Measurements from ENCODE around the gene COA8.

COA8 gene

DNA sequence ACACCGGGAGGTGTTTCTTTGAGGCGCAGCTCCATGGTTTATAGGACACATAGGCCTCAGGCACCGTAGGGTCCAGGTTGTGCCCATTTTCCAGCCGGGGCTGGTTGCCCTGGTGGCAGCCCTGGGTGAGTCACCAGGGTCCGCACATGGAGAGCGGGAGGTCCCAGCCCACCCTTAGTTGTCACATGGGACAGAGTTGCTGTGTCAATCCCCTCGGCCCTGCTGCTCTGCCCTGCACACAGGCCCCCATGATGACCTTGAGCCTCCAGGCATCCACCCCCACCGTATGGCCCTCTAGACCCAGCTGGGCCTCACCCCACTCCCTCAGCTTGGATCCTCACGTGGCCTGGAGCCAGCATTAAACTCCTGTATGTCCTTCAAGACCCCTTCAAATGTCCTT, 26.1 kb upstream of the COA8 start:
- no peak for DNase-seq (ENCODE audit: low spot score)

DNA sequence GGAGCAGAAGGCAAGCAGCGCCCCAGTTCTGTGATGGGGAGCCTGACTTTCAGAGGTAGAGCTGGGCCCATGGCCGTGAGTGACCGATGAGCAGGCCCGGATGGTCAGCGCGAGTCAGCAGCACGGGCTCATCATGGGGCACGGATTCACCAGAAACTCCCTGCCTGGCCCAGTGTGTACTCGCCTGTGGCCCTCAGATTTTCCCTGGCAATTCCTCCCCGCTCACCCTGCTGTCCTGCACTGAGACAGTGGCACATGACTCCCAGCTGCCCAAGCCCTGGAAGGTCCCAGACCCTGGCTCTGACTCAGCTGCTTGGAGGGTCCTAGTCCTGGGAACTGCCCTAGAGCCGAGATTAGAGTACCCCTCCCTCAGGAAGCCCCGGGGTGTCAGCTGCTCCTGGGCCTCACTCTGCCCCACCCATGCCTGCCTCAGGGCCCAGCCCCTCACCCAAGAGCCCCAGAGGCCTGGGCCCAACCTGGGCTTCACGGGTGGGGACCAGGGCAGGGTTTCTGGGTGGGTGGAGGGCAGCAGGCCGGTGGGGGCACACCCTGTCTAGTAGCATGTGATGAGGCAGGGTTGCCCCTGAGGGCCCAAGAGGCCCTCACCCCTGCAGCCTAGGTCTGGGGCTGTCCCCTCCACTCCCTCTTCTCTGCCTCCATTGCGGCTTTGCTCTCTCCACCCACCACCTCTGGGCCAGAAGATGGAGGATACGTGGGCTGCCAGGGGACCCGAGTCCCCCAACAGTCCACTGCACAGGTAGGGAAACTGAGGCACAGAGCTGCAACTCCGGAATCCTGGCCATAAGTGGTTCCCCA, 25.4 kb upstream of the COA8 start:
- no peak for DNase-seq (ENCODE audit: low spot score)

DNA sequence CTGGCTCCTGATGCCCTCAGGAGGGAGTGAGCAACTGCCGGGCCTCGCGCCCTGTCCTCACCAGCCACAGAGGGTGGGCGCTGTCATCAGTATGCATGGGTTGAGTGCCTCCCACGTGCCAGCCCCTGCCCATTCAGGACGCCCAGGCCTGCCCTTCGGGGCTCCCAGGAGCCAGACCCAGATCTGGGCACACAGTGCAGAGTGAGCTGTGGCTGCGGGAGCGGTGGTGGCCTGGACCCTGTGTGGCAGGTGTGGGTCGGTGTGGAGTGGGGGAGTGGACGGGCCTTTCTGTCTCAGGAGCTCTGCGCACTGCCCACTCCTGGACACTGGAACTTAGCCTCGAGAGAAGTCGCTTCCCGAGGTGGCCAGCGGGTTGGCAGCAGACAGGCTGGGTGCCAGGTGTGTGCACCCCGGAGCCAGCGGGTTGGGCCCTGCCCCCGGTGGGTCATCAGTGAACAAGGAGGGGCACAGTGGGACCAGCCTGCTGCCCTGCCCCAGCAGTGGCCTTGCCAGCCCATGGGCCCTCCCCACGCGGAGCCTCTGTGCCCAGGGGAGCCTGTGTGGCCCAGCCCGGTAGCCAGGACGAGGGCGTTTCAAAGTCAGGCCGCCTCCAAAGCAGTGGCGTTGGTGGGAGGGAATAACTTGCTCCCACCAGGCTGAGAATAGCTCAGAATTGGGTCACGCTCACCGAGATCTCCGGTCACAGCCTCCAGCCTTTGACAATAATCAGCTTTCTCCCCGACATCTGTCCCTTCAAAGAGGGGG, 24.3 kb upstream of the COA8 start:
- DNase-seq (ENCODE audit: low spot score) = no peak

DNA sequence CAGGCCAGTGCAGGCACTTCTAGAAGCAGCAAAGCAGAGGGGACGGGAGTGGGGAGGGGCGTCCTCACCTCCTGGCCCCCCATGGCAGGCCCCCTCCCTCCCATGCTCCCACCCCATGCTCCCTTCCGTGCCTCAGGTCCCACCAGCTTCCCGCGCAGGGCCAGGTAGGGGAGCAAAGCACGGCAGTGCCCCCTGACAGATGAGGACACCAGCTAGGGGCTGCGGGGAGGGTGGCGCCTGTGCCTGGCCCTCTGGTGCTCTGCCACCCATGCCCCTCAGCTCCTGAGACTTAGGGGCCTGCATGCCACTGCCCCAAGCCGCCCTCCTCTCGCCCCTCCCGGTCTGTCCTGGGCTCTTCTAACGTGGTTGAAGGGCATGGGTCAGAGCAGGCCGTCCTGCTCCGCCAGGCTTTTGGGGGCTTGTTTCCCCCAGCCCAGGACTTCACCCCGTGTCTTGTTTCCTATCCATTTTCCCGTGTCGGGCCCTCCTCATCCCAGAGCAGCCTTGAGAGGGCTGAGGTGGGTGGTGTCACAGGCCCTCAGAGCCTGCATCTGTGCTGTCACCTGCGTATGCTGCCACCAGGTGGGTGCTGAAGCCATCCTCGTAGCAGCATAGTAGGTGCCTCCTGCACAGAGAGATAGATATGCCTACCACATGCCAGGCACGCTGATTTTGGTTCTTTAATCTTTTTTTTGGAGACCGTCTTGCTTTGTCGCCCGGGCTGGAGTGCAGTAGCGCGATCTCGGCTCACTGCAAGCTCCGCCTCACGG, 23.5 kb upstream of the COA8 start:
- no peak for DNase-seq (ENCODE audit: low spot score)

DNA sequence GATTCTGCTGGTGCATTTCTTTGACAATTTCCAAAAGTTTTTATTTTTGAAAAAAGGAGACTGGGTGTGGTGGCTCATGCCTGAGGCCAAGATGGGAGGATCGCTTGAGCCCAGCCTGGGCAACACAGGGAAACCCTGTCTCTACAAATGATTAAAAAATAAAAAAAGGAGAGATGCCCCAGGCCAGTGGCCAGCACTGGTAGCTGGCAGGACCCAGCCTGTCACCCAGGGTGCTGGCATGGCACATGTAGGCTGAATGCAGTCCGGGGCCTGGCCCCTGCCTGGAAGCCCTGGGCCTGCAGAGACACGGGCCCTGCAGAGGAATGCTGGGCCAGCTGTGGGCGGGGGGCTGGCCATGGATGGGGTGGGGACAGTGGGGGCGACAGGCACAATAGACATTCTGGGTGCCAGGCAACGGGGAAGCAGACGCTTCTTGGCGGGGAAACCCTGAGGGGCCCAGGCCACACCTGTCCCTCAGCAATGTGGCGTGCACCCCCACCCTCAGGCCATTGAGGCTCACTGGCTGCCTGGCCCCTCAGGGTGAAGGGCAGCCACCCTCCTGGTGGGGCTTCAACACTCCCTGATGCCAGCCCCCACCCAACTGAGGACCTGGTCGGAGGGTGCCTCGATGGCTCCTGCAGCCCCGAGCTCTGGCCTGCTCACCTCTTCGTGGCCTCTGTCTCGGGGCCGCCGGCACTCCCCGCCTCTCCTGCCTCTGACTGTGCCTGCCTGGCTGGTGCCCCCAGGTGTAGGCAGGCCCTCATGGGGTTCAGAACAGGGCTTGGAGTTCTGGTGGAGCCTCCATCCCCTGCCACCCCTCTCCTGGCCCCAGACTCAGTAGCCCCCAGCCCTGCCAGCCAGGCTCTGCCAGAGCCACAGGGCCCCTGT, 21.7 kb upstream of the COA8 start:
- no peak for DNase-seq (ENCODE audit: low spot score)

DNA sequence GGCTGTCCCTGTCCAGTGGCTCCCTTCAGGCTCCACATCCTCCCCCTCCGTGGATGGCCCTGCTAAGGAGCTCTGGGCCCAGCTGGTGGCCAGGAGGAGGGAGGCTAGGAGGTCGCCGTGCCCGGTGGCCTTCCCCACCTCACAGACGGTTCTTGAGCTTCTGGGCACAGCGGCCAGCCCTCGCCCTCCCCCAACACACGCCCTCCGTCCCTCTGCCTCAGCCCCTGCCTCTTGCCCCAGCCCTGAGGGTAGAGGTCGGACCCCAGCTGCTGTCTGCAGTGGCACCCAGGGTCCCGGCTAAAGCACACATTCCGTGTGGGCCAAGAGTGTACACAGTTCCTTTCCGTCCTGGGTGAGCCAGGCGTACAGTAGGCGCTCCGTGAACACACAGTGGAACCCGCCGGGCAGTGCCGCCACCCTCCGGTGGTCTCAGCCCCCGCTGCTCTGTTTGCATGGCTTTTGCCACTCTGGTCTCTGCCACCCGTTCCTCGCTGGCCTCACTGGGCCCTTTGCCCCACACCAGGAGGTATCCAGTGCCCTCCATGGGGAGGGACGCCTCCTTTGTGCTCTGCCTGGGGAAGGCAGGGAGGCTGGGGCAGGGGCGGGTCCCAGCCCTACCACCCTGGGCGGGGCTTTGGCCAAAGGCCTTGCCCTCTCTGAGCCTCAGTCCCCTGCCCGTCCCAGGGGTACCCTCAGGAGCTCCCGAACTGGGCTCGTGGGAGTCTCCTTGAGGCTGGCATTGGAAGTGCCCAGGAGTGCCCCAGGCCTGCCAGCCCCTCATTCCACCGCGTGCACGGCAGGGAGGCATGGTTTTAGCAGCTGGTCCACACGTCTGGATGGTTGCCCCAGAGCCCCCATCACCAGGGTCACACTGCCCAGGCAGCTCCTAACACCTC, 20.8 kb upstream of the COA8 start:
- no peak for DNase-seq (ENCODE audit: low spot score)

DNA sequence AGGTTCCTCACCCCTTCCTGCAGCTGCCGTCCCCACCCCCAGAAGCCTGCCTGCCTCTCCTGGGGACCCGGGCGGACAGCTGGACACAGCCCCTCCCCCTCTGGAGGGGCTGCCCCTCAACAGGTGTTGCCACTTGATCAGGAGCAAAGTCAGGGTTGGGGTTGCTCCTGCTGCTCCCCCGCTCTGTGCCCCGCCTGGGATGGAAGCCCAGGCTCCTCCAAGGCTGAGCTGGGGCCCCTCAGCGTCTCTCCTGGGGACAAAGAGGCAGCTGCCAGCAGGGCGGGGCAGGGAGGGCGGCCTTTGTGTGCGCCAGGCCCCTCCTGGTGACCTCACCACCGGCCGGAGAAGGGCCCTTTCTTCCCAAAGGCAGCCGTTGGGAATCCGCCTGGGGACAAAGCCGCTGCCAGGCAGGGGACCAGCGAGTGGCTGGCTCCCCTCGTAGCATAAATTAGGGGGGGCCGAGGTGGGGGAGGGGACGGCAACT, 20.1 kb upstream of the COA8 start:
- DNase-seq (ENCODE audit: low spot score) = peak; percentile 94

DNA sequence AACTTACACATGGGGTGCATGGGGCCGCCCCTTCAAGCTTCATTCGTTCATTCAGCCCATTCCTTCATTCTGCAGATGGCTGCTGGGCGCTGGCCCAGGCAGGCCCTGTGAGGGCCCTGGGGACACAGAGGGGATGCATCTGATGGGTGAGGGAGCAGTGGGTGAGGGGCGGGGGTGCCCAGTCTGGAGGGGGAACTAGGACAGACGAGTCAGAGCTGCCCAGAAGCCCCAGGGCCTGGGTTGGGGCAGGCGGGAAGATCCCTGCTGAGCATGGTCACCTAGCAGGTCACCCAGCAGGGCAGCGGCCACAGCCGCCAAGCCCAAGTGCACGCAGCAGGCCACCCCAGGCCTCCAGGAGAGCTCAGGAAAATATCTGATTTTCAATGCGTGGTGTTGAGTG, 19.6 kb upstream of the COA8 start:
- DNase-seq (ENCODE audit: low spot score) = no peak

DNA sequence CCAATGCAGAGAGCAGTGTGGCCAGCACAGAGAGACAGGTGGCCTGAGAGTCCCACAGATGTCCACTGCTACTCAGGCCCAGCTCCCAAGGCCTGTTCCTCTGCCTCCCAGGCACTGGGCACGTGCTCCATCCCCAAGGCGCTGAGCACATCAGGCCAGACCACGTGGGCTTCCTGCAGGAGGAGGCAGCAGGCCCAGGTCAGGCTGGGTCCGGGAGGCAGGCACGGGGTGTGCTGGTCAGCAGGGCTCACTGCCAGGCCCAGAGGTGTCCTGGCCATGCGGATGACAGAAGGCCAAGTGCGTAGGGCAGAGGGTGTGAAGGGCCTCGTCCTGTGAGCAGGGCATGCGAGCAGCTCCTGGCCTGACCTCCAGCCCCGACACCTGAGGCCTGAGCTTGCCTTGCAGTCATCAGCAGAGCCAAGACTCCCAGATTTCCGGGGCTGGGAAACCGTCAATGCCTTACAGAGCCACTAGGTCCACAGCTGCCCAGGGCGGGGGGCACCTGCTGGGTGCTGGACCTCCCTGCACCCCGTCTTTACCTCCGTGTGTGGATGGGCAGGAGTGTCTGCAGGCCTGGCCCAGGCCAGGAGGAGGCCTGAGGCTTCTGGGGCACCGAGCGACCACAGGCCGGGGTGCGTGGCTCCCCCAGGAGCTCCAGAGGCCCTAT, 18.9 kb upstream of the COA8 start:
- DNase-seq (ENCODE audit: low spot score) = no peak

DNA sequence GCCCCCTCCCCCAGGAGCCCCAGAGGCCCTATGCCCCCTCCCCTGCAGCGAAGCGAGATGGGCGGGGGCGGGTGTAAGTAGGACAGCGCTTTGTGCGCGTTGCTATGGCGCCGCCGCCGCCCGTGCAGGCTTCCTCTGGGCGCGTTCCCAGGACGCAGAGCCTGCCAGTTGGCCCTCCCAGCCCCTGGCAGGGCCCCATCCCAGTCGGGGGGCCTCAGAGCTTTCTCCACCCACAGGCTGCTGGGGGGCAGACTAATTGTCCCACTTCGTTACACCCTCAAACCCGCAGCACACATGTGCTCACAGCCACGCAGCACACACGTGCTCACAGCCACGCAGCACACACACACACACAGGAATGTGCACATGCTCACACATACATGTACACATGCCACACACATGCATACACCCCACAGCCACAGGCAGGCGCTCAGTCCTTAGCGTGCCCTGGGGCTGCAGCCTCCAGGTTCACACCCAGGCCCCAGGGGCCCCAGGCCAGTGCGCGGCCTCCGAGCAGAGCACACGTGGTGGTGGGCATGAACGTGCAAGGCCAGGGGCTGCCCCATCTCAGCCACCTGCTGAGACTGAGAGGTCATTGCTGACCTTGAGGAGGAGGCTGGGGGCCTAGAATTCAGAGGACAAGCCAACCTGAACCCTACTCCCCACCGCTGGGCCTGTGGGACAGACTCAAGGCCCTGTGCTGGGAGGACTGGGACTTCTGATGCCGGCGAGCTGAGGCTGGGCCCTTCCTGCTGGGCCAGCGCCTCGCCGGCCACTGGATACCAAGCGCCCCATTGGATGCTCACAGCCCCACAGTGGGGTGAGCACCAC, 18.2 kb upstream of the COA8 start:
- no peak for DNase-seq (ENCODE audit: low spot score)

DNA sequence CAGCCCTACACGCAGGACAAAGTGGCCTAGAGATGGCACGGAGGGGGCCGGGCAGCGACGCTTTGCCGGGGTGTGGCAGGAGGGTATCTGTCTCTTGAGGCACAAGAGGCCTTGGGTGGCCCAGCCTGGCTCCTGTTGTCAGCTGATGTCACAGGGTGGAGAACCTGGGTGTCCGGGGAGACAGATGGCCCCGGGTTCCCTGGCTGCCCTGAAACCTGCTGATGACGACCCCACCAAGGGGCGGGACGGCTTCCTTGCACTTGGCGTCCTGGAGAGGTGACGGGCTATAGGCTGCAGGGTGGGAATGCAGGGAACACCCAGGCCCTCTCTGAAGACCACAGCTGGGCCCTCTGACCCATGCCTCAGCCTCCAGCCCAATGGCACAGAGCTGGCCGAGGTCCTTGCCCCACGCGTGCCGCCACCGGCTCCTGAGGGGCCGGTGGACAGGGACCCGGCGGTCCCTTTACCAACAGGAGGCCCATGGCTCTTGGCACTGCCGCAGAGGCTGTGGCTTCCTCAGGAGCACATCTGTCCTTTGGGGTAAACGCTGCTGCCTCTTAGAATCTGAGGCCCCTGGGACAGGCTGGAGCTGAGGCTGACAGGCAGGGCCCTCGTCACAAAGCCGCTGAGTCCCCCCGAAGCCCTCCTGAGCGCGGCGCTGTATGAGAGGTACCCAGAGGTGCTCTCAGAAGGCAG, 17.4 kb upstream of the COA8 start:
- DNase-seq (ENCODE audit: low spot score) = no peak

DNA sequence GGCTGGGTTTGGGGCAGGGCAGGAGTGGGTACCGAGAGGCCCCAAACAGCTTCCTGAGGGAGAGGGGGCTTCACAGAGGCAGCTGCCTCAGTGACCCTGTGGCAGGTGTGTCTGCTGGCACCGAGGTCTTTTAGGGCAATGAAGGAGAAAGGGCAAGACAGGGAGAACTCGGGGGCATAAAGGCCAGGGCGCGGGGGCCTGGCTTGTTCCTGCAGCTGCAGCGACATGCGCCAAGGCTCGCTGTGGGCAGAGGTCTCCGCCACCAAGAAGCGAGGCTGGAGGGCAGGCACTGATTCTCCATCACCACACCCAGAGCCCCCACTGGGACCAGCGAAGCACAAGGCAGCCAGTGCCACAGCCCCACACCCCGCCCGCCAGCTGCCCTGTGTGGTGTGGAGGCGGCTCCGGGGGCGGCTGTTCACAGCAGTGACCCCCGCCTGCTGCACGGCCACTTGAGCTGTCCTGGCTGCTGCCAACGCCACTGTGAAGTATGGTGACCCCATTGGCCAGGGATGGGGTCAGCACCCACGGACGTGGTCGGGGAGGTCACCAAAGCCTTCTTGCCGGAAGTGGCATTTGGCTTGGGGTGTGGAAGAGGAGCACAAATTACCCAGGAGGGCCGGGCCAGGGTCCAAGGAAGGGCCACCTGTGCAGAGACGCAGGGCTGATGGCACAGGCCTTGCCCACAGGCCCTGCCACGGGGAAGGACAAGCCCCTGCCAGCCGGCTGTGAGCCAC, 16.7 kb upstream of the COA8 start:
- DNase-seq (ENCODE audit: low spot score) = no peak

DNA sequence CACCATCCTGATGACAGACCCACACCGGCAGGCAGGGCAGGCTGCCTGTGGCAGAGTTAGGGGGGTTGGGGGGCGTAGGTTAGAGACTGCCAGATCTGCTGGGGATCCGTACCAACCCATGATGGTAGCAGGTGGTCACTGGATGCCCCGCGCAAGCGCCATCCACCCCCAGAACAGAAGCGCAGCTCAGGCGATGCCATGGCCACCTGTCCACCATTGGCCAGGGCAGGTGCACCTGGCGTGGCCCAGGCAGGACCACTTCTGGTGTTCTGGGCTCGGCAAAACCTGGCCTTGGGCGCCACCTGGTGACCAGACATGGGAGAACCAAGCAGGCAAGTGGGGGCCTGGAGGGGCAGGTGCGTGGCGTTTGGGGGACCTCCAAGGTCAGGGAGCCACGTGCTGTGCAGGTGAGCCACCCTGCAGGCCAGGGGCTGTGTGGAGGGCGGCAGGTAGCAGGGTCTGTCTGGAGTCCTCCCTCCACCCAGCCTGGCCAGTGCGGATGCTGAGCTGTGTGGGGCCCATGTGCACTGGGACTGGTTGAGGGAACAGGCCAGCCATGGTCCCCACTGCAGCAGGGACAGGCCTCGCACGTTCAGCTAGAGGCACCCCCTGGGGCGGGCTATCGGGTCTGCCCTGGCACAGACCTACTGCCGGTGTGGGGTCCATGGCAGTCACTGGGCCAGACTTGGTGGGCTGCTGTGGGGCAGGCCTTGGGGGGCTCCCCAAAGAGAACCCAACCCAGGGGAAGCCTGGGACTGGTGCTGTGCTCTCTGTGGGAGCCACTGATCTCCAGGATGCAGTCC, 15.9 kb upstream of the COA8 start:
- peak; percentile 88 for DNase-seq (ENCODE audit: low spot score)

DNA sequence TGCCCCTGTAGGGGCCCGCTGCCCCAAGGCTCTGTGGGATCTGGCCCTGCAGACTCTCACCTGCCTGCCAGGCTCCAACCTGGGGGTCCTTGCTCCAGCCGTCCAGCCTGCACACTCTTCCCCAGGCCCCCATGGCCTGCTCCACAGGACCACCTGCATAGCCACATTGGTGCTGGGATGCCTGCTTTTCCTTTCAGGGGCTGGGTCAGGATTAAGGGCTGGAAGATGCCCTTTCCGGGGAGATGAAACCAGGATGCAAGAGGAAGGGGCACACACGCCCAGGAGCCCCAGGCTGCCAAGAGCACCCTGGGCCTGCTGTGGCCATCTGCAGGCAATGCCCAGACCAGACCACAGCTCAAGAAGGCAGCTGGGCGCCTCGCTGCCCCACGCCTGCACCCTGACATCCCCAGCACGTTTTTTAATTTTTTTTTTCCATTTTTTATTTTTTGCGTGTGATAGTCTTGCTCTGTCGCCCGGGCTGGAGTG, 15.3 kb upstream of the COA8 start:
- DNase-seq (ENCODE audit: low spot score) = no peak

DNA sequence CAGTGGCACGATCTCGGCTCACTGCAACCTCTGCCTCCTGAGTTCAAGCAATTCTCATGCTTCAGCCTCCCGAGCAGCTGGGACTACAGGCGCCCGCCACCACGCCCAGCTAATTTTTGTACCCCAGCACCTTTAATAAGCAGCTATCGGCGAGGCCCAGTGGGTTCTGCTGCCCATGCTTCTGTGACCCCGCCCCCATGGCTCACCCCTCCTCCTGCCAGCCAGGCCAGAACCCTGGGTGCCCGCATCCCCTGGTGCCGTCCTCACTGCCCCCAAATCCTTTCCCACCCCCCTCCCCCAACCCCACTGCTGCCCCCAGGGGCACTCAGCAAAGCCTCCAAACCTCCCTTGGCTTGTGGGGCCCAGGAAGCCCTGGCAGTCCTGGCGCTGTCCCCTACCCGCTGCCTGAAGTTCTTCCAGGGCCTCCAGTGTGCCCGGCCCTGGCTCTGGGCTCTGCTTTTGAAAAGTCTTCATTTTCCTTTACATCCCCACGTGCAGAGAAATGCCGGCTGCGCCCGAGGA, 14.8 kb upstream of the COA8 start:
- no peak for DNase-seq (ENCODE audit: low spot score)
